HG03342 (cell line): Measurements from ENCODE around the gene GUK1.

Experiments used
- ATAC-seq: cut with Tn5 transposase; IDR thresholded peaks from one replicate; pipeline ENCODE4 v1.9.1; 2021; ENCODE audit warnings: mild to moderate bottlenecking, moderate library complexity; ENCODE audit not compliant: unreplicated experiment

The GUK1 gene

GRCh38 chr1:228197555-228198147 is 57.6 kb downstream of the GUK1 start:
- ATAC-seq: no peak
